PC-3 (cell line): ENCODE measurements around the gene KSR1. TPM values are rescaled to one million over a fixed set of nuclear protein-coding genes. Genes with fewer than 3 reads are reported as not detected.
"Not testable (repeated sequence)": the region's sequence is repeated elsewhere in the genome, so short reads cannot be mapped to it uniquely, and the experiment has no call there.

Experiments used
- ATAC-seq: fragments of 200-7000 bp; cut with Tn5 transposase; 2 replicates; pipeline ENCODE4 v1.9.1; 2020; ENCODE audit warnings: mild to moderate bottlenecking, moderate library complexity
- BruUV-seq: library from RNA; stranded (reverse); fragments of 400-500 nt; replicated peaks from 2 replicates; lab custom pipeline; 2021; lab: Mats Ljungman, UMichigan
- CTCF ChIA-PET: fragments of 300-600 bp; sonication (Branson Sonifier 250); formaldehyde crosslinking; loops from one replicate; lab custom pipeline; 2022; ENCODE audit warnings: antibody characterized with exemption; lab: Charles Lee
- POLR2A ChIA-PET: fragments of 300-600 bp; sonication (Branson Sonifier 250); formaldehyde crosslinking; loops from one replicate; lab custom pipeline; 2022; ENCODE audit warnings: antibody characterized with exemption; ENCODE audit not compliant: unreplicated experiment; lab: Charles Lee
- DNase-seq: peaks from one replicate; pipeline ENCODE4 v3.0.0-alpha.2; 2015
- H2AFZ ChIP-seq: fragments of 300-600 bp; sonication (generic); 2 replicates; pipeline ENCODE4 v1.6.0; 2016; ENCODE audit warnings: antibody characterized with exemption, low read length
- H3F3A ChIP-seq: fragments of 300-600 bp; sonication (generic); one replicate; pipeline ENCODE4 v1.6.0; 2017; ENCODE audit warnings: antibody characterized with exemption, low read length, control low read depth, mild to moderate bottlenecking; ENCODE audit not compliant: unreplicated experiment
- H3K27ac ChIP-seq: fragments of 300-600 bp; sonication (generic); 2 replicates; pipeline ENCODE4 v1.5.1; 2016; ENCODE audit warnings: mild to moderate bottlenecking, low read length
- H3K27me3 ChIP-seq: fragments of 300-600 bp; sonication (generic); 2 replicates; pipeline ENCODE4 v1.6.1; 2016; ENCODE audit warnings: low read length, mixed read lengths
- H3K36me3 ChIP-seq: fragments of 300-600 bp; sonication (generic); 2 replicates; pipeline ENCODE4 v1.6.1; 2016; ENCODE audit warnings: low read depth, mixed run types, low read length, mixed read lengths
- H3K4me1 ChIP-seq: fragments of 300-600 bp; sonication (generic); 2 replicates; pipeline ENCODE4 v1.5.1; 2016; ENCODE audit warnings: low read length; ENCODE audit not compliant: insufficient read depth
- H3K4me2 ChIP-seq: fragments of 300-600 bp; sonication (generic); 2 replicates; pipeline ENCODE4 v1.6.0; 2016; ENCODE audit warnings: low read length
- H3K4me3 ChIP-seq: fragments of 300-600 bp; sonication (generic); 2 replicates; pipeline ENCODE4 v1.5.1; 2016; ENCODE audit warnings: mild to moderate bottlenecking, low read length, mixed read lengths
- H3K79me2 ChIP-seq: fragments of 300-600 bp; sonication (generic); 2 replicates; pipeline ENCODE4 v1.6.1; 2017; ENCODE audit warnings: low read length, mixed read lengths
- H3K9ac ChIP-seq: fragments of 300-600 bp; sonication (generic); 2 replicates; pipeline ENCODE4 v1.6.0; 2016; ENCODE audit warnings: mild to moderate bottlenecking, low read length
- H3K9me2 ChIP-seq: fragments of 300-600 bp; sonication (generic); replicated peaks from 2 replicates; pipeline ENCODE4 v1.6.1; 2016; ENCODE audit warnings: mixed run types, low read length, mixed read lengths
- H3K9me3 ChIP-seq: fragments of 300-600 bp; sonication (generic); 2 replicates; pipeline ENCODE4 v1.6.1; 2016; ENCODE audit warnings: low read length, mixed read lengths
- H4K20me1 ChIP-seq: fragments of 300-600 bp; sonication (generic); 2 replicates; pipeline ENCODE4 v1.6.1; 2016; ENCODE audit warnings: low read length, mixed read lengths
- CTCF ChIP-seq: fragments of 300-600 bp; sonication (generic); conservative IDR thresholded peaks from 2 replicates; pipeline ENCODE4 v1.5.1; 2017; ENCODE audit warnings: antibody characterized with exemption, low read depth, mild to moderate bottlenecking, low read length
- EZH2 ChIP-seq: fragments of 300-600 bp; sonication (generic); IDR thresholded peaks from one replicate; pipeline ENCODE4 v1.6.1; 2017; ENCODE audit warnings: antibody characterized with exemption, mild to moderate bottlenecking, low read length; ENCODE audit not compliant: unreplicated experiment
- EZH2phosphoT487 ChIP-seq: fragments of 300-600 bp; sonication (generic); IDR thresholded peaks from 2 replicates; pipeline ENCODE4 v1.6.1; 2018; ENCODE audit warnings: mild to moderate bottlenecking, antibody characterized with exemption, low read length, borderline replicate concordance
- intact Hi-C: fragments of 100-400 bp; cut with micrococcal nuclease; formaldehyde crosslinking; loops from 2 replicates; pipeline ENCODE4 v1.9.0; 2023
- total RNA-seq: library from RNA; depleted of rRNA; stranded (reverse); fragments of >200 nt; gene quantifications from 2 replicates; pipeline ENCODE4 v1.2.3, GENCODE V29; 2014

Gene KSR1
- total RNA-seq, 1 experiment from 2014 or later, result 1.0 TPM

DNA sequence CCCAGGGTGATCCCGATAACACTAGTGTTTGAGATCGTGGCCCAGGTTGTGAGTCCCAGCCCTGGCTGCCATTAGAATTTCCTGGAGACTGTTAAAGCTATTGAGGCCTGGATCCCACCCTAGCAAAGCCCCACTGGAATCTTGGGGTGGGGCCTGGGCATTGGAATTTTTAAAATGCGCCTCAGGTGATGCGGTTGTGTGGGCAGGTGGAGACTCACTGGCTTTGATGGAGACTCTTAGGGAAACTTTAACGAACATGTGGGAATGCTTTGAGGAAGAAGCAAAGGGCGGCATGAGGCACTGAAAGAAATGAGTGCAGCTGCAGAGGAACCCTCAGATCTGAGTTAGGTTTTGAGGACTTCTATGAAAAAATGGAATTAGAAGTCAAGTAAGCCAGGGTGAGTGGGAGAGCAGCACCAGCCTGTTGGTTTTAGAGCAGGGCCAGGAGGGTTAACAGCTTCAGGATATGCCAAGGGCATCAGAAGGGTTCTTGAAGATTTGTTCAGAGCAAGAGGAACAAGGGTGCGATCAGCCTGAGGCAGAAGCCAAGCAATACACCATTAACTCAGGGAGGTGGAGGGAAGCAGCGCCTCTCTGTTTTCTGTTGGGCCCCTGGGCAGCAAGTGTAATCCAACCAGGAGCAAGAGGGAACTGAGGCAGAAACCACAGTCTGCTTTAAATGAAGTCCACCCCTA is 42.5 kb downstream of the KSR1 start:
- TF ChIP-seq EZH2 (no peak), EZH2phosphoT487 (no peak), CTCF (no peak)
- H3K4me3 ChIP-seq, result no peak overlapping the region
- peaks cover 15% of the 10 kb centered on the region for H3K4me1 ChIP-seq
- H3K36me3 ChIP-seq, result no peaks in the 10 kb centered on the region
- H3K9ac ChIP-seq, result no peak overlapping the region
- no peaks in the 10 kb centered on the region for H3K9me2 ChIP-seq
- no peaks in the 10 kb centered on the region for H3K9me3 ChIP-seq
- H3K79me2 ChIP-seq, result no peaks in the 10 kb centered on the region
- ATAC-seq (no peak), DNase-seq (no peak)
- H3K27me3 ChIP-seq, result no peaks in the 10 kb centered on the region
- H3K27ac ChIP-seq, result no peak overlapping the region
- no peaks in the 10 kb centered on the region for H4K20me1 ChIP-seq
- ChIA-PET CTCF (no interaction called here), POLR2A (no interaction called here)
- no TSS peak for BruUV-seq
- no peaks in the 10 kb centered on the region for H3F3A ChIP-seq
- intact Hi-C loops, result no loop called here
- H3K4me2 ChIP-seq, result no peak overlapping the region
- H2AFZ ChIP-seq, result no peak overlapping the region

DNA sequence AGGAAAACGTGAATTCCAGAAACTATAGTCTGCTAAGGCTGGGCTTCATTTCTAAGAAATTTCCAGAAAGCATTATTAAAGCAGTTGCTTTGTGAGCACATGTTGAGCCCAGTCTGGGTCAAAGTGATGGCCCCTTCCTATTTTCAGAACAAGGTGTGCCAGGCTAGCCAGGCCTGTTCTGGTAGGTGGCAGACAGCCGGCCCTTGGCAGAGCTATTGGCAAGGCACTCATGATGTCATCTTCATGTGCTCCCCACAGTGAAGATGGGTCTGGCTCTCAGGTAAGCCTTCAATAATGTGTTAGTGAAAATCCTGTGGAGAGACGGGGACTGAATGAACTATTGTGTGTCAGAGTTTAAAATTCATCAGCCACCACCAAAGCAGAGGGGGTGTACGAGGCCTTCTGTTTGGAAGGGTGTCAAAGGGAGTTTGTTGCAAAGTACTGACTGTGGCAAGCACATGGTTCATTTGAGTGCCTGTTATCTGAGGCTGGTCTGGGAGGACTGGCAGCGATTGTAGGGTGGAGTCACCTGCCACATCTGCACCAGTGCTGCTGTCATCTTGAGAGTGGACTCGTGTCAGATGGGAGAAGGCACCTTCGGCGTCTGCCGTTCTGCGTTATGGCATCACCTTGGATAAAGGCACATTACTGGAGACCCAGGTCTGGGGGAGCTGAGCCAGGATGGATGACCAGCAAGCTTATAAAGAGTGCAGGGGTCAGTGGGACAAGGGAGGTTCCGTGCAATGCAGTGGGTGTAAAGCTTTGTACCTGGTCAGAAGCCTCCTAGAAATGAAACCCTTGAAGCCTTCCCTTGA is 43.4 kb downstream of the KSR1 start:
- BruUV-seq, result no TSS peak
- H3K9me2 ChIP-seq, result no peaks in the 10 kb centered on the region
- no peaks in the 10 kb centered on the region for H3K27me3 ChIP-seq
- no peaks in the 10 kb centered on the region for H3F3A ChIP-seq
- H4K20me1 ChIP-seq, result no peaks in the 10 kb centered on the region
- DNase-seq (no peak), ATAC-seq (no peak)
- H3K4me2 ChIP-seq, result no peak overlapping the region
- no peak overlapping the region for H3K9ac ChIP-seq
- no peaks in the 10 kb centered on the region for H3K36me3 ChIP-seq
- CTCF ChIA-PET, result no interaction called here
- H3K9me3 ChIP-seq, result no peaks in the 10 kb centered on the region
- H2AFZ ChIP-seq, result no peak overlapping the region
- no peak overlapping the region for H3K4me3 ChIP-seq
- peaks cover 6% of the 10 kb centered on the region for H3K4me1 ChIP-seq
- H3K27ac ChIP-seq, result no peak overlapping the region
- POLR2A ChIA-PET, result no interaction called here
- TF ChIP-seq EZH2phosphoT487, result no peak
- no peak for TF ChIP-seq EZH2
- no peak for TF ChIP-seq CTCF
- H3K79me2 ChIP-seq, result no peaks in the 10 kb centered on the region
- intact Hi-C loops, result no loop called here

DNA sequence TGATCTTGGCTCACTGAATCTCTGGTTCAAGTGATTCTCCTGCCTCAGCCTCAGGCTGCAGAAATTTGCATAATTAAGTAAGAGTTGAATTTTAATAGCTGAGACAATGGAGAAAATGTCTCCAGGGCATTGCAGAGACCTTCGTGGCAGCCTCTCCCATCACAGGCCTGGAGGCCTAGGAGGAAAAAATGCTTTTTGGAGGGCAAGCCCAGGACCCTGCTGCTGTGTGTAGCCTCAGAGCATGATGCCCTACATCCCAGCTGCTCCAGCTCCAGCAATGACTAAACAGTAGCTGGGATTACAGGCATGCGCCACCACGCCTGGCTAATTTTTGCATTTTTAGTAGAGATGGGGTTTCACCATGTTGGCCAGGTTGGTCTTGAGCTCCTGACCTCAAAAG is 45.1 kb downstream of the KSR1 start:
- DNase-seq, H3K4me3 ChIP-seq, POLR2A ChIA-PET, H3K9me3 ChIP-seq, H4K20me1 ChIP-seq, BruUV-seq, ATAC-seq, H3K27ac ChIP-seq, H3F3A ChIP-seq, H3K27me3 ChIP-seq, H3K9me2 ChIP-seq, H3K4me1 ChIP-seq, H3K79me2 ChIP-seq, H3K36me3 ChIP-seq, intact Hi-C loops, H2AFZ ChIP-seq, H3K4me2 ChIP-seq, H3K9ac ChIP-seq: not testable (repeated sequence)
- CTCF ChIA-PET, result interaction anchor here (0.7 kb wide), 1 partner anchor 154 kb away, joined by 8 read pairs; no protein-coding TSS in a partner anchor
